PC-9 (cell line): Measurements from ENCODE around the gene HES7. TPM values are rescaled to one million over a fixed set of nuclear protein-coding genes. Genes with fewer than 3 reads are reported as not detected.

ENCODE experiments used
- BruUV-seq: library from RNA; stranded (reverse); fragments of 400-500 nt; replicated peaks from 2 replicates; lab custom pipeline; 2021; lab: Mats Ljungman, UMichigan
- CTCF ChIA-PET: fragments of 300-600 bp; sonication (Branson Sonifier 250); formaldehyde crosslinking; loops from one replicate; lab custom pipeline; 2022; ENCODE audit warnings: antibody characterized with exemption; lab: Charles Lee
- POLR2A ChIA-PET: fragments of 300-600 bp; sonication (Branson Sonifier 250); formaldehyde crosslinking; loops from one replicate; lab custom pipeline; 2022; ENCODE audit warnings: antibody characterized with exemption; ENCODE audit not compliant: unreplicated experiment; lab: Charles Lee
- DNase-seq, 2 experiments: peaks; one replicate each; pipeline versions ENCODE4 v3.0.0 to v3.0.0-alpha.2; 2015 to 2022; ENCODE audit warnings: mixed read lengths in 1 of 2
- H2AFZ ChIP-seq: fragments of 200-600 bp; sonication (generic); 2 replicates; pipeline ENCODE4 v1.8.1; 2017; ENCODE audit warnings: antibody characterized with exemption
- H3F3A ChIP-seq: fragments of 200-600 bp; sonication (generic); 2 replicates; pipeline ENCODE4 v1.8.1; 2017; ENCODE audit warnings: antibody characterized with exemption, mild to moderate bottlenecking, low read depth; ENCODE audit not compliant: insufficient read depth
- H3K27ac ChIP-seq: fragments of 200-600 bp; sonication (generic); 2 replicates; pipeline ENCODE4 v1.6.1; 2016; ENCODE audit warnings: mixed run types
- H3K27me3 ChIP-seq: fragments of 200-600 bp; sonication (generic); 2 replicates; pipeline ENCODE4 v1.6.1; 2016; ENCODE audit warnings: low read depth, mixed run types; ENCODE audit not compliant: insufficient read depth
- H3K36me3 ChIP-seq: fragments of 200-600 bp; sonication (generic); 2 replicates; pipeline ENCODE4 v1.6.1; 2016; ENCODE audit warnings: low read depth, mixed run types
- H3K4me1 ChIP-seq: fragments of 200-600 bp; sonication (generic); replicated peaks from 2 replicates; pipeline ENCODE4 v1.6.1; 2016; ENCODE audit warnings: mixed run types; ENCODE audit not compliant: insufficient read depth
- H3K4me2 ChIP-seq: fragments of 200-600 bp; sonication (generic); 2 replicates; pipeline ENCODE4 v1.6.1; 2017; ENCODE audit warnings: mixed run types
- H3K4me3 ChIP-seq: fragments of 200-600 bp; sonication (generic); 2 replicates; pipeline ENCODE4 v1.6.1; 2016; ENCODE audit warnings: mixed run types
- H3K79me2 ChIP-seq: fragments of 200-600 bp; sonication (generic); 2 replicates; pipeline ENCODE4 v1.6.1; 2017; ENCODE audit warnings: low read depth, mixed run types
- H3K9me2 ChIP-seq: fragments of 200-600 bp; sonication (generic); 2 replicates; pipeline ENCODE4 v1.8.1; 2017; ENCODE audit warnings: mild to moderate bottlenecking; ENCODE audit not compliant: insufficient read depth
- H3K9me3 ChIP-seq: fragments of 200-600 bp; sonication (generic); 2 replicates; pipeline ENCODE4 v1.8.1; 2016; ENCODE audit warnings: low read depth; ENCODE audit not compliant: insufficient read depth
- H4K20me1 ChIP-seq: fragments of 200-600 bp; sonication (generic); 2 replicates; pipeline ENCODE4 v1.8.1; 2017; ENCODE audit not compliant: insufficient read depth
- EZH2 ChIP-seq: fragments of 200-600 bp; sonication (generic); IDR thresholded peaks from 2 replicates; pipeline ENCODE4 v1.8.0; 2017; ENCODE audit warnings: antibody characterized with exemption, low read depth
- intact Hi-C: fragments of 100-400 bp; cut with micrococcal nuclease; formaldehyde crosslinking; loops from one replicate; pipeline ENCODE4 v1.10.0; 2022; ENCODE audit not compliant: unreplicated experiment
- total RNA-seq: library from RNA; stranded (reverse); gene quantifications from 2 replicates; pipeline ENCODE4 v1.2.3, GENCODE V29; 2021
- TF ChIP-seq, protein P1 (sequence below): fragments of 200-600 bp; sonication (generic); conservative IDR thresholded peaks from 2 replicates; pipeline ENCODE4 v1.6.1; 2017; ENCODE audit warnings: mixed run types, antibody characterized with exemption, mild to moderate bottlenecking, moderate library complexity

The HES7 gene
- total RNA-seq, 1 experiment from 2014 or later, result 2.6 TPM

DNA sequence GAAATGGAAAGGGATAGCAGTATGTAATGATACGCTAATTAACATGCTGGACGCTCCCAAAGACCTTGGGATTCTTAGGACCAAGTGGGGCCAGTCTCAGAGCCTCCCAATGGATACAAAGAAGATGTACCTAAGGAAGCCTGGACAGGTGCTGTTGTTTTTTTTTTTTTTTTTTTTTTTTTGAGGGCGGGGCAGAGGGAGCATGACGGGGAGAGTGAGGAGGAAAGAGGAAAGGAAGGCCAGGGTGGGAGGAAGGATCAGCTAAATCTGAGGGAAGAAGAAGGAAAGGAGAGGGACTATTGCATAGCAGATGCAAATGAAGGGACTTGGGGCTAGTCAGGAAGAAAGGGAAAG is 36.3 kb upstream of the HES7 start:
- H3K4me1 ChIP-seq, result peaks cover 14% of the 10 kb centered on the region
- no peak overlapping the region for H2AFZ ChIP-seq
- H3K79me2 ChIP-seq, result peaks cover 11% of the 10 kb centered on the region; the same call in 1 of the 2 replicates
- peaks cover 18% of the 10 kb centered on the region; the same call in 1 of the 2 replicates for H3F3A ChIP-seq
- no peak for DNase-seq
- intact Hi-C loops, result no loop called here
- no peak overlapping the region for H3K27ac ChIP-seq
- BruUV-seq, result no TSS peak
- TF ChIP-seq EZH2, result no peak
- TF ChIP-seq, protein P1, sequence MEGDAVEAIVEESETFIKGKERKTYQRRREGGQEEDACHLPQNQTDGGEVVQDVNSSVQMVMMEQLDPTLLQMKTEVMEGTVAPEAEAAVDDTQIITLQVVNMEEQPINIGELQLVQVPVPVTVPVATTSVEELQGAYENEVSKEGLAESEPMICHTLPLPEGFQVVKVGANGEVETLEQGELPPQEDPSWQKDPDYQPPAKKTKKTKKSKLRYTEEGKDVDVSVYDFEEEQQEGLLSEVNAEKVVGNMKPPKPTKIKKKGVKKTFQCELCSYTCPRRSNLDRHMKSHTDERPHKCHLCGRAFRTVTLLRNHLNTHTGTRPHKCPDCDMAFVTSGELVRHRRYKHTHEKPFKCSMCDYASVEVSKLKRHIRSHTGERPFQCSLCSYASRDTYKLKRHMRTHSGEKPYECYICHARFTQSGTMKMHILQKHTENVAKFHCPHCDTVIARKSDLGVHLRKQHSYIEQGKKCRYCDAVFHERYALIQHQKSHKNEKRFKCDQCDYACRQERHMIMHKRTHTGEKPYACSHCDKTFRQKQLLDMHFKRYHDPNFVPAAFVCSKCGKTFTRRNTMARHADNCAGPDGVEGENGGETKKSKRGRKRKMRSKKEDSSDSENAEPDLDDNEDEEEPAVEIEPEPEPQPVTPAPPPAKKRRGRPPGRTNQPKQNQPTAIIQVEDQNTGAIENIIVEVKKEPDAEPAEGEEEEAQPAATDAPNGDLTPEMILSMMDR, result no peak
- CTCF ChIA-PET, result interaction anchor here (0.6 kb wide), 1 partner anchor 66 kb away, joined by 3 read pairs; no protein-coding TSS in a partner anchor
- H3K36me3 ChIP-seq, result no peaks in the 10 kb centered on the region
- H4K20me1 ChIP-seq, result no peaks in the 10 kb centered on the region
- H3K27me3 ChIP-seq, result no peaks in the 10 kb centered on the region
- POLR2A ChIA-PET, result no interaction called here
- H3K9me3 ChIP-seq, result no peaks in the 10 kb centered on the region
- H3K4me2 ChIP-seq, result no peak overlapping the region
- no peak overlapping the region for H3K4me3 ChIP-seq
- no peaks in the 10 kb centered on the region for H3K9me2 ChIP-seq

DNA sequence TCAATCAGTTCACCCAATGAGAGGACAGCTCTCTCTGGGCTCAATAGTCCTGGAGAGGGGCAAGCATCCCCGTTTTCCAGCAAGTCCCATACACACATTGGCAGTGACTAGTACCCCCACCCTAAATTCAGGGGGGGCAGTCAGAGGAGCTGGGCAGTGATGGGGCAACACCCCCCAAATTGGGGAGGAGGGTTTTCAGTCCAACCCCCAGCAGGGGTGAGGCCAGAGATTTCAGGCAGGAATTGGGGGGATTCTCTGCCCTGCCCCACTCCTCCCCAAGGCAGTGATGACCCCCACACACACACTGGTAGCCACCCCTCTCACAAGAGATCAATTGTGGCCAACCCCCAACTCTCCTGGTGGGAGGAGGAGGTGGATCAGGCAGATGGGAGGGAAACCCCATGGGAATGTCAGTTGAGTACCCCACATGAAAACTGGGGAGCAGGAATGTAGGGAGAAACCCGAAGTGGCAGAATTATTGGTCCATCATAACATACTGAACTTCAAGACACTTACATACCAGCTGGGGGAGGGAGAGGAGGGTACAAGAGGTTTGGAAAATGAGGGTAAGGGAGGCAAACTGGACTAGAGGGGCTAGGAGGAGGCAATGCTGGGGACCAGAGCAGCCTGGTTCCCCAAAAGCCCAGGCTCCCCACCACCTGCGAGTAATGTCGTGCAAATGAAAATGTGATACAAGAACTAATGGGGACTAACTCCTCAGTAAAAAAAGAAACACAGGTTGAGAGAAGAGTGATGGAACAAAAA is 35.7 kb upstream of the HES7 start:
- POLR2A ChIA-PET, result no interaction called here

DNA sequence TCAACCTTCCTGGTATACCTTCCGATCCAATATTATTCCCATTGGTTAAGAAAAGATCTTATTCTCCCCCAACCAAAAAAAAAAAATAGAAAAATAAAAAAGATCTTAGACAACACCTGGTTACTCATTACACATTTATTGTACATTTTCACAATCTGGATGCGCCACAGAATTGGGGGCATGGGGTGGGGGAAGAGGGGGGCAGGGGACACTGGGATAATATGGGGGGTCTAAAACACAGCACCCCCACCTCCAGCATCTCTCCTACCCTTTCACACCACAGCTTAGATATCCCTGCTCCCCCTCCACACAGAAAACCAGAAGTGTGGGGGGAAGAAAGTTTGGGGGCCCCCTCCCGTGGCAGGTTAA is 35.1 kb upstream of the HES7 start:
- no peaks in the 10 kb centered on the region for H4K20me1 ChIP-seq
- H3F3A ChIP-seq, result peaks cover 15% of the 10 kb centered on the region; the same call in 1 of the 2 replicates
- H3K36me3 ChIP-seq, result no peaks in the 10 kb centered on the region
- no peak overlapping the region for H2AFZ ChIP-seq
- no peaks in the 10 kb centered on the region for H3K9me3 ChIP-seq
- no peak for DNase-seq
- no peak overlapping the region for H3K4me2 ChIP-seq
- H3K27ac ChIP-seq, result no peak overlapping the region
- peaks cover 20% of the 10 kb centered on the region for H3K4me1 ChIP-seq
- CTCF ChIA-PET, result interaction anchor here (0.6 to 1.5 kb wide), 3 partner anchors 21 to 598 kb away, joined by 3 to 11 read pairs (median 4); no protein-coding TSS in a partner anchor
- intact Hi-C loops, result loop anchor here (5.0 kb wide), 2 partner anchors 87 to 317 kb away; no protein-coding TSS in a partner anchor
- peaks cover 16% of the 10 kb centered on the region; the same call in 1 of the 2 replicates for H3K79me2 ChIP-seq
- no peak for TF ChIP-seq EZH2
- TF ChIP-seq, protein P1, result no peak
- no TSS peak for BruUV-seq
- POLR2A ChIA-PET, result interaction anchor here (0.6 kb wide), 2 partner anchors 15 to 249 kb away, joined by 3 to 4 read pairs; no protein-coding TSS in a partner anchor
- H3K4me3 ChIP-seq, result no peak overlapping the region
- H3K27me3 ChIP-seq, result no peaks in the 10 kb centered on the region
- no peaks in the 10 kb centered on the region for H3K9me2 ChIP-seq

More for the DNA sequence above, 35.7 kb upstream of the HES7 start:
- no peaks in the 10 kb centered on the region for H4K20me1 ChIP-seq
- intact Hi-C loops, result loop anchor here (5.0 kb wide), 2 partner anchors 87 to 317 kb away; no protein-coding TSS in a partner anchor
- no peaks in the 10 kb centered on the region for H3K27me3 ChIP-seq
- no peak overlapping the region for H3K27ac ChIP-seq
- no peak for TF ChIP-seq EZH2
- TF ChIP-seq, protein P1, result no peak
- CTCF ChIA-PET, result interaction anchor here (1.5 kb wide), 1 partner anchor 40 kb away, joined by 3 read pairs; no protein-coding TSS in a partner anchor
- no peak overlapping the region for H3K4me2 ChIP-seq
- no peaks in the 10 kb centered on the region for H3K9me2 ChIP-seq
- H3K9me3 ChIP-seq, result no peaks in the 10 kb centered on the region
- H3K79me2 ChIP-seq, result peaks cover 16% of the 10 kb centered on the region; the same call in 1 of the 2 replicates
- H3K36me3 ChIP-seq, result no peaks in the 10 kb centered on the region
- peaks cover 21% of the 10 kb centered on the region; the same call in 1 of the 2 replicates for H3F3A ChIP-seq
- no peak for DNase-seq
- BruUV-seq, result no TSS peak
- no peak overlapping the region for H3K4me3 ChIP-seq
- peaks cover 20% of the 10 kb centered on the region for H3K4me1 ChIP-seq
- no peak overlapping the region for H2AFZ ChIP-seq
